Mesodermal cell (in vitro differentiated cells): ENCODE results near the gene GRIK3.
A peak's percentile ranks its signal among the peaks of the same experiment; 100 is the strongest.

Experiments used
- H3K27ac ChIP-seq: 2 replicates; pipeline ENCODE4 v1.7.0; 2013; ENCODE audit warnings: mild to moderate bottlenecking, low read depth, low read length, moderate library complexity; ENCODE audit not compliant: severe bottlenecking
- H3K36me3 ChIP-seq: 2 replicates; pipeline ENCODE4 v1.7.1; 2013; ENCODE audit warnings: mild to moderate bottlenecking, low read length, moderate library complexity; ENCODE audit not compliant: control insufficient read depth, insufficient read depth
- H3K4me1 ChIP-seq: one replicate; pipeline ENCODE4 v1.7.1; 2013; ENCODE audit warnings: mild to moderate bottlenecking, low read length; ENCODE audit not compliant: insufficient read depth, control insufficient read depth, poor library complexity, severe bottlenecking
- H3K4me3 ChIP-seq: 2 replicates; pipeline ENCODE4 v1.7.0; 2013; ENCODE audit warnings: low read length, control low read depth, mild to moderate bottlenecking; ENCODE audit not compliant: insufficient read depth, poor library complexity, severe bottlenecking; ENCODE audit errors: extremely low read depth
- H3K9me3 ChIP-seq: 2 replicates; pipeline ENCODE4 v1.7.1; 2013; ENCODE audit warnings: mild to moderate bottlenecking, low read length, moderate library complexity; ENCODE audit not compliant: control insufficient read depth
- WGBS, 2 experiments: methylation state at CpG; one replicate each; pipeline ENCODE4 v1.1.5; 2013; ENCODE audit warnings: missing lambda C conversion rate in 2 of 2; ENCODE audit not compliant: insufficient coverage in 2 of 2; 5-methylcytosine and 5-hydroxymethylcytosine counted together

The GRIK3 gene

GRCh38 chr1:37035014-37035691 lies 838 bp upstream of the GRIK3 start:
- Histone ChIP-seq H3K36me3 (no peaks in the 10 kb centered on the region), H3K27ac (no peak overlapping the region), H3K4me1 (peaks cover 11% of the 10 kb centered on the region), H3K9me3 (no peaks in the 10 kb centered on the region), H3K4me3 (no peak overlapping the region)
- WGBS, 2 experiments = 0 to 4% methylated on average over 5 to 15 of the region's 27 CpGs

- no peak overlapping the region for H3K27ac ChIP-seq
- no peaks in the 10 kb centered on the region for H3K36me3 ChIP-seq
- peak overlapping the region; percentile 18 for H3K4me3 ChIP-seq
- no peaks in the 10 kb centered on the region for H3K9me3 ChIP-seq
- 0 to 1% methylated on average over 52 to 59 of the region's 66 CpGs for WGBS, 2 experiments
- peaks cover 11% of the 10 kb centered on the region for H3K4me1 ChIP-seq
Measured at GRCh38 chr1:37033355-37034101, 787 bp downstream of the GRIK3 start.

DNA sequence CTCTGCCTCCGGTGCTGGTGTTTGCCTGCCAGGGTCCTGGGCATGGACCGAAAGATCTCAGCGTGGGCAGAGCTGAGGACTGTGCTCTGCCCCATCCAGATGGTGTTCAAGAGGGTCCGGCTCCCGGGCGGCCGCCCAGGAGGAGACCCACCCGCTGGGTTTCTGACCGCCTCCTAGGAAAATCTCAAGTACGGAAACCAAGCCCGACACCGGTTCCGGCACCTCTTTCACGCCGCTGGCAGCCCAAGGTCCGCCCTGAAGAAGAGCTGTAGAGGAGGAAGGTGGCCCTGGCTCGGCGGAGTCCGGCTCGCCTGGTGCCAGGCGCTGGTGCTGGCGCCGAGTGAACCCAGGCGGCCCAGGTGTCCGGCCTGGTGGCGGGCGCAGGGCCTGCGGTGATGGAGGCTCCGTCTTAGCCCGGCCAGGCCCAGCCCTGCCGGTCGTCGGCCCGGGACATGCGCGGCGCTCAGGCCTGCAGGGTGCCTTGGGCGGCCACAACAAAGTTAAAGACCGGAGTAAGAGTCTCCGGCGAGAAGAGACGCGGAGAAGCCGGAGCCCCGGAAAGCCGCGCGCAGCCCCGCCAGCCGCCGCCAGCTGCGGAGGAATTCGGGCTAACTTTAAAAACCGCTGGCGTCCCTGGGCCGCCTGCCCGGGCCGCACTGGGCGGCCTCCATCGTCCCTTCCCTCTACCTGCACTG lies 1.5 kb downstream of the GRIK3 start:
- Histone ChIP-seq H3K36me3 (no peaks in the 10 kb centered on the region), H3K4me3 (peak overlapping the region; percentile 16), H3K9me3 (no peaks in the 10 kb centered on the region), H3K27ac (no peak overlapping the region), H3K4me1 (peaks cover 11% of the 10 kb centered on the region)
- WGBS, 2 experiments = 1 to 2% methylated on average over 49 to 57 of the region's 60 CpGs

DNA sequence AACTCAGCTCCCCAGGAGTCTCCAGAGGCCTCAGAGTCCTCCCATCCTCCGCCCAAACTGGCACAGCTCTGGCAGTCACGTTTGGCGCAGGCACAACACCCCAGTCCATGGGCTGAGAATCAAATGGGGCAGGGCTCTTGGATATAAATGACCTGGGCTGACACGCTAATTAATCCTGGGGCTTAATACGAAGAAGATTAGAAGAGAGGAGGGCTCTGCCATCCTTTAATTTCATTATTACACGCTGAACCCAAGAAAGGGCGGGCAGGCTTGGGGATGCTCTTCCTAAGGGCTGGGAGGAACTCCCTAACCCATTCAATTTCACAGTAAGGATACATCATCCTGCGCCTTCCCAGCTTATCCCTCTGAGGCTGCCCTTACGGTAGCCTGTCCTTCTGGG lies 2.4 kb downstream of the GRIK3 start:
- H3K27ac ChIP-seq = no peak overlapping the region
- H3K36me3 ChIP-seq = no peaks in the 10 kb centered on the region
- 66 to 67% methylated on average over 3 to 6 of the region's 9 CpGs for WGBS, 2 experiments
- H3K9me3 ChIP-seq = no peaks in the 10 kb centered on the region
- peaks cover 11% of the 10 kb centered on the region for H3K4me1 ChIP-seq
- H3K4me3 ChIP-seq = no peak overlapping the region

- Histone ChIP-seq H3K4me3 (no peak overlapping the region), H3K4me1 (peaks cover 11% of the 10 kb centered on the region), H3K9me3 (no peaks in the 10 kb centered on the region), H3K27ac (no peak overlapping the region), H3K36me3 (no peaks in the 10 kb centered on the region)
- WGBS, 2 experiments = 80 to 93% methylated on average over 4 to 8 of the region's 8 CpGs
Measured at GRCh38 chr1:37031429-37031828, 2.9 kb downstream of the GRIK3 start.

GRCh38 chr1:37028981-37029617 lies 5.2 kb downstream of the GRIK3 start:
- Histone ChIP-seq H3K4me3 (no peak overlapping the region), H3K4me1 (peaks cover 4% of the 10 kb centered on the region), H3K27ac (no peak overlapping the region), H3K9me3 (no peaks in the 10 kb centered on the region), H3K36me3 (no peaks in the 10 kb centered on the region)
- WGBS, 2 experiments = 57% methylated on average over 10 to 12 of the region's 12 CpGs

DNA sequence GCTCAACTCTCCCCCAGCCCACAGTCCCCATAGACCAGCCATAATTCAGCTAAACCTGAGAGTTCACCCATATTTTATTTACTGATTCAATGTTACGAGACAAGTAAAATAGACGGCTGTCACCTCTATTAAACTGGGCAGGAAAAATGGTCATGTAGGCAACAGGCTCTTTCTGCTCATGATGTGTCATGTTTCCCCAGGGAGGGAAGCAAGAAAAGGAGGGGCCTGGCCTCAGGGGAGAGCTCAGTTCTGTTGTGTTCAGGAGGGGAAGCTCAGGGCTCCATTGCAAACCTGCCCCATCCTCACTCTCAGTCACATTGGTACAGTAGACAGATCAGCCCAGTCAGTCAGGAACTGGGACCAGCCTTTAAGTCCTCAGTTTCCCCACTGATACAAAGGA lies 12.8 kb downstream of the GRIK3 start:
- H3K27ac ChIP-seq = no peak overlapping the region
- H3K36me3 ChIP-seq = no peaks in the 10 kb centered on the region
- H3K9me3 ChIP-seq = no peaks in the 10 kb centered on the region
- 71 to 100% methylated on average over 1 to 2 of the region's 2 CpGs for WGBS, 2 experiments
- H3K4me1 ChIP-seq = no peaks in the 10 kb centered on the region
- H3K4me3 ChIP-seq = no peak overlapping the region

- no peaks in the 10 kb centered on the region for H3K4me1 ChIP-seq
- no peak overlapping the region for H3K4me3 ChIP-seq
- no peaks in the 10 kb centered on the region for H3K9me3 ChIP-seq
- 0% methylated on average over 4 of the region's 8 CpGs for WGBS, 2 experiments
- no peaks in the 10 kb centered on the region for H3K36me3 ChIP-seq
- H3K27ac ChIP-seq = no peak overlapping the region
Measured at GRCh38 chr1:37020653-37021277, 13.6 kb downstream of the GRIK3 start.

DNA sequence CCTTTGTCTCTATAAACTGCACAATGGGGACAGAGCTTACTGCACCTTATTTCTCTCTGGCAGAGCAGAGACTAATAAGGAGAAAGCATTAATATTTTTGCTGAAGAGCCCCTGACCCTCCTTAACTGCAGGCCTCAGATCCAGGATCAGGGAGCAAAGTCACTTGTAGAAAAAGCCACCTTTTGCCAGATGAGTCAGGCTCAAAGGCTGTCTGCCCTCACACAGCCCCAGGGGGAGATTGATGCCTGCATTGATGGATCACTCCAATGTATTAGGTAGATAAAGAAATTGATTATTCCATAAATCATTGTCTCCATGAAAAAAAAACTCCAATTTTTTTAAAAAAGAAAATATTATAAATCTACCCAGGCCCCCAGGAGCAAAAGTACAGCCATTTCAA lies 15.8 kb downstream of the GRIK3 start:
- Histone ChIP-seq H3K36me3 (no peaks in the 10 kb centered on the region), H3K4me1 (no peaks in the 10 kb centered on the region), H3K27ac (no peak overlapping the region), H3K9me3 (no peaks in the 10 kb centered on the region), H3K4me3 (no peak overlapping the region)

DNA sequence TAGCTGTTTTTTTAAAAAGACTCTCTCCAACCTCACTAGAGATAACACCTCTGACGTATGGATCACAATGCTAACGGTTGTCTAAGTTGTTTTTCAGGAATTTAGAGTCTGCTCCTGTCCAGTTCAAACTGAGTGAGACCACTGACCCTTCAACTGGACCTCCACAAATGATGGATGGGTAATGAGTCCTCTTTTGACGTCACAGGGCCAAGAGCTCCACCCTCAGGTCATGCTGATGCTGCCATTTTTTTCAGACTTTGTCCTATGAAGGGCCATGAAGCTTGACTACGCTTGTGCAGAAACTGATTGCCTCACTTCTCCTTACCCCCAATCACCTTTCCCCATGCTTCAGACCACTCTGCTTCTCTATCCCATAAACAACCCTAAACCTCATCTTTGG lies 16.6 kb downstream of the GRIK3 start:
- Histone ChIP-seq H3K36me3 (no peaks in the 10 kb centered on the region), H3K27ac (no peak overlapping the region), H3K4me1 (no peaks in the 10 kb centered on the region), H3K9me3 (no peaks in the 10 kb centered on the region), H3K4me3 (no peak overlapping the region)
- 70 to 74% methylated on average over 2 to 3 of the region's 4 CpGs for WGBS, 2 experiments
